Liver (tissue), 9 donors: ENCODE measurements around the gene AHDC1. TPM values are rescaled to one million over a fixed set of nuclear protein-coding genes. Genes with fewer than 3 reads are reported as not detected.

Experiments used
- DNase-seq: peaks from one replicate; pipeline ENCODE4 v3.0.0-alpha.2; 2017; ENCODE audit warnings: low spot score
- H3K27ac ChIP-seq, 2 donors: one replicate each; pipeline ENCODE4 v1.7.0; 2013; ENCODE audit warnings: inconsistent platforms in 2 of 2, low read length in 2 of 2, control low read depth in 1 of 2, low read depth in 1 of 2, mild to moderate bottlenecking in 1 of 2
- H3K27me3 ChIP-seq, 4 donors: one replicate each; pipeline versions ENCODE4 v1.6.1 to v1.7.0; 2013; ENCODE audit warnings: low read length in 3 of 4, inconsistent platforms in 1 of 4, mild to moderate bottlenecking in 1 of 4, moderate library complexity in 1 of 4; ENCODE audit not compliant: control insufficient read depth in 4 of 4, insufficient read depth in 4 of 4
- H3K36me3 ChIP-seq, 4 donors: one replicate each; pipeline versions ENCODE4 v1.6.1 to v1.7.0; 2013; ENCODE audit warnings: low read length in 3 of 4, mild to moderate bottlenecking in 3 of 4, low read depth in 1 of 4, moderate library complexity in 1 of 4; ENCODE audit not compliant: control insufficient read depth in 4 of 4, insufficient read depth in 3 of 4
- H3K4me1 ChIP-seq, 4 donors: one replicate each; pipeline versions ENCODE4 v1.6.1 to v1.7.0; 2013; ENCODE audit warnings: low read length in 3 of 4, mild to moderate bottlenecking in 3 of 4, moderate library complexity in 1 of 4; ENCODE audit not compliant: control insufficient read depth in 4 of 4, insufficient read depth in 4 of 4
- H3K4me3 ChIP-seq, 3 donors: one replicate each; pipeline versions ENCODE4 v1.6.1 to v1.7.0; 2013; ENCODE audit warnings: low read length in 3 of 3, control low read depth in 1 of 3, low read depth in 1 of 3, mild to moderate bottlenecking in 1 of 3
- H3K9ac ChIP-seq, 2 donors: one replicate each; pipeline ENCODE4 v1.7.0; 2013; ENCODE audit warnings: low read length in 2 of 2, mild to moderate bottlenecking in 2 of 2, moderate library complexity in 2 of 2, control low read depth in 1 of 2, low read depth in 1 of 2
- H3K9me3 ChIP-seq, 4 donors: one replicate each; pipeline versions ENCODE4 v1.6.1 to v1.7.0; 2013; ENCODE audit warnings: low read length in 3 of 4; ENCODE audit not compliant: control insufficient read depth in 4 of 4
- ATF3 ChIP-seq: IDR thresholded peaks from 2 replicates; pipeline ENCODE4 v1.6.1; 2016; ENCODE audit warnings: antibody characterized with exemption
- FOXA1 ChIP-seq: IDR thresholded peaks from 2 replicates; pipeline ENCODE4 v1.6.1; 2016; ENCODE audit warnings: antibody characterized with exemption
- FOXA2 ChIP-seq: IDR thresholded peaks from 2 replicates; pipeline ENCODE4 v1.6.1; 2016; ENCODE audit warnings: antibody characterized with exemption
- GABPA ChIP-seq, 2 donors: IDR thresholded peaks in 1 of 2; conservative IDR thresholded peaks in 1 of 2; 2 replicates each; pipeline ENCODE4 v1.6.1; 2016; ENCODE audit warnings: antibody characterized with exemption in 2 of 2, mild to moderate bottlenecking in 1 of 2, moderate library complexity in 1 of 2
- HNF4A ChIP-seq, 2 donors: conservative IDR thresholded peaks; 2 replicates each; pipeline ENCODE4 v1.6.1; 2016; ENCODE audit warnings: antibody characterized with exemption in 2 of 2, mild to moderate bottlenecking in 2 of 2
- HNF4G ChIP-seq: IDR thresholded peaks from 2 replicates; pipeline ENCODE4 v1.6.1; 2016; ENCODE audit warnings: antibody characterized with exemption
- JUND ChIP-seq, 2 donors: IDR thresholded peaks; 2 replicates each; pipeline ENCODE4 v1.6.1; 2016; ENCODE audit warnings: antibody characterized with exemption in 2 of 2
- NR2F2 ChIP-seq: IDR thresholded peaks from 2 replicates; pipeline ENCODE4 v1.6.1; 2016; ENCODE audit warnings: antibody characterized with exemption
- RAD21 ChIP-seq, 2 donors: IDR thresholded peaks; 2 replicates each; pipeline ENCODE4 v1.6.1; 2016; ENCODE audit warnings: antibody characterized with exemption in 2 of 2, mild to moderate bottlenecking in 2 of 2
- TAF1 ChIP-seq: conservative IDR thresholded peaks from 2 replicates; pipeline ENCODE4 v1.6.1; 2016; ENCODE audit warnings: antibody characterized with exemption, mild to moderate bottlenecking
- YY1 ChIP-seq: IDR thresholded peaks from 2 replicates; pipeline ENCODE4 v1.6.1; 2016; ENCODE audit warnings: antibody characterized with exemption, mild to moderate bottlenecking
- ZBTB33 ChIP-seq: IDR thresholded peaks from 2 replicates; pipeline ENCODE4 v1.6.1; 2016; ENCODE audit warnings: antibody characterized with exemption
- WGBS: extraction: QIAGEN DNeasy Blood & Tissue Kit; methylation state at CpG from one replicate; pipeline ENCODE4 v1.1.7; 2013; 5-methylcytosine and 5-hydroxymethylcytosine counted together
- polyA plus RNA-seq, 2 donors: library from polyadenylated mRNA; stranded (reverse) in 1 of 2; unstranded in 1 of 2; fragments of 200-250 nt in 1 of 2; fragments of >200 nt in 1 of 2; fragmentation: Nextera tagmentation in 1 of 2; extraction: Ambion mirVana in 1 of 2; gene quantifications; one replicate each; pipeline versions ENCODE4 v1.2.1 to v1.2.3, GENCODE V29; 2013 to 2015
- total RNA-seq, 2 donors: library from RNA; depleted of rRNA; stranded (reverse); fragments of >200 nt; gene quantifications; one replicate each; pipeline ENCODE4 v1.2.3, GENCODE V29; 2014
- TF ChIP-seq, protein P1 (sequence below): fragments of 150-350 bp; IDR thresholded peaks from 2 replicates; pipeline ENCODE4 v1.5.1; 2017; ENCODE audit warnings: improper control_type of control experiment, low read depth, low read length; ENCODE audit not compliant: missing input control
- TF ChIP-seq, protein P2 (sequence below): IDR thresholded peaks from 2 replicates; pipeline ENCODE4 v1.6.1; 2016; ENCODE audit warnings: antibody characterized with exemption, mild to moderate bottlenecking
- TF ChIP-seq, protein P3 (sequence below): IDR thresholded peaks from 2 replicates; pipeline ENCODE4 v1.6.1; 2016; ENCODE audit warnings: antibody characterized with exemption
- donor health status: healthy.
- donor health status: healthy.
- donor health status: healthy.
- donor health status: healthy.
- donor health status: healthy.

AHDC1 gene
- total and polyA plus RNA-seq, 4 donors = 2.4 to 6.5 (median 5.5) TPM

DNA sequence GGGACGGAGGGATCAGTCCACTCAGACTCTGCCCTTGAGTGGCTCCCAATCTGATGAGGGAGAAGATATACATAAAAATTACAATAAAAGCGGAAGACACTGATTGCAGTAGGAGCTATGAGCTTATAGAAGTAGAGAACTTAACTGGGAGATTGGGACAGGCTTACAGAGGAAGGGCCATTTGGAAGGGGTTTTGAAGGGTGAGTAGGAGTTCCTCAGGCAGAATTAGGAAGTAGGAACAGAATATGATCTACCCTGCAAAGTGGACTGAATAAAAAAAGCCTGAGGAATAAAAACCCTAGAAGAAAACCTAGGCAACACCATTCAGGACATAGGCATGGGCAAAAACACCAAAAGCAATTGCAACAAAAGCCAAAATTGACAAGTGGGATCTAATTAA lies 104.8 kb downstream of the AHDC1 start:
- 95% methylated on average over 2 of the region's 2 CpGs for WGBS
- no peak for TF ChIP-seq JUND (IDR thresholded peaks at IDR 0.05)
- no peak overlapping the region for H3K9ac ChIP-seq
- H3K9me3 ChIP-seq = no peaks in the 10 kb centered on the region
- no peaks in the 10 kb centered on the region for H3K27me3 ChIP-seq
- H3K4me3 ChIP-seq = no peak overlapping the region
- no peaks in the 10 kb centered on the region for H3K36me3 ChIP-seq
- no peak overlapping the region for H3K27ac ChIP-seq
- no peak for DNase-seq
- H3K4me1 ChIP-seq = no peaks in the 10 kb centered on the region

DNA sequence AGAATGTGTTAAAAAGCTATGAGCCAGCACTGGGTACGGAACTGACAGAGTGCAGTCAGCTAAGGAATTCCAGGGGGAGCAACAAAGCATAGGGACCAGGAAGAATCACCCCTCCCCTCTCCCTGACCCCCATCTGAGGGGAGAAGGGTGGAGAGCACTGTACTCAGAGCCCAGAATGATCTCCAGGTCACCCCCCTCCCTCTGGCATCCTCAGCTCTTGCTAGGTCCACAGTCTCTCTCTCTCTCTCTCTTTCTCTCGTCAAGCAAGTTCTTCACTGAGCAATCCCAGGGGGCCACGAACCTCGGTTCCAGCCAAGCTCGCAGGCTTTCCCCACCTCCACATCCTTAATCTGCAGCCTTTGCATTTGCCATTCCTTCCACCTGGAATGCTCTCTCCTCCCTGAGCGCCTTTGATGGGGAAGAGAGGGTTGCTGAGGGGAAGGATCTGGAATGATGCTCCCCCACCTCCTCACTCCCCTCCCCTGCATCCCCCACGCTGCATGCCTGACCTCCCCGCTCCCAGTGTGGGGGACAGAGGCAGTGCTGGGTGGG lies 107.3 kb downstream of the AHDC1 start:
- no peak overlapping the region for H3K9ac ChIP-seq
- DNase-seq = no peak
- no peak for TF ChIP-seq RAD21 (IDR thresholded peaks at IDR 0.05)
- TF ChIP-seq FOXA2 = no peak
- no peak for TF ChIP-seq GABPA (IDR thresholded peaks at IDR 0.05 in 1 of 2, conservative IDR thresholded peaks at IDR 0.05 in 1 of 2)
- no peak for TF ChIP-seq TAF1
- TF ChIP-seq YY1 = no peak
- TF ChIP-seq, protein P1, sequence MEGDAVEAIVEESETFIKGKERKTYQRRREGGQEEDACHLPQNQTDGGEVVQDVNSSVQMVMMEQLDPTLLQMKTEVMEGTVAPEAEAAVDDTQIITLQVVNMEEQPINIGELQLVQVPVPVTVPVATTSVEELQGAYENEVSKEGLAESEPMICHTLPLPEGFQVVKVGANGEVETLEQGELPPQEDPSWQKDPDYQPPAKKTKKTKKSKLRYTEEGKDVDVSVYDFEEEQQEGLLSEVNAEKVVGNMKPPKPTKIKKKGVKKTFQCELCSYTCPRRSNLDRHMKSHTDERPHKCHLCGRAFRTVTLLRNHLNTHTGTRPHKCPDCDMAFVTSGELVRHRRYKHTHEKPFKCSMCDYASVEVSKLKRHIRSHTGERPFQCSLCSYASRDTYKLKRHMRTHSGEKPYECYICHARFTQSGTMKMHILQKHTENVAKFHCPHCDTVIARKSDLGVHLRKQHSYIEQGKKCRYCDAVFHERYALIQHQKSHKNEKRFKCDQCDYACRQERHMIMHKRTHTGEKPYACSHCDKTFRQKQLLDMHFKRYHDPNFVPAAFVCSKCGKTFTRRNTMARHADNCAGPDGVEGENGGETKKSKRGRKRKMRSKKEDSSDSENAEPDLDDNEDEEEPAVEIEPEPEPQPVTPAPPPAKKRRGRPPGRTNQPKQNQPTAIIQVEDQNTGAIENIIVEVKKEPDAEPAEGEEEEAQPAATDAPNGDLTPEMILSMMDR = no peak
- no peak for TF ChIP-seq FOXA1
- TF ChIP-seq, protein P2, sequence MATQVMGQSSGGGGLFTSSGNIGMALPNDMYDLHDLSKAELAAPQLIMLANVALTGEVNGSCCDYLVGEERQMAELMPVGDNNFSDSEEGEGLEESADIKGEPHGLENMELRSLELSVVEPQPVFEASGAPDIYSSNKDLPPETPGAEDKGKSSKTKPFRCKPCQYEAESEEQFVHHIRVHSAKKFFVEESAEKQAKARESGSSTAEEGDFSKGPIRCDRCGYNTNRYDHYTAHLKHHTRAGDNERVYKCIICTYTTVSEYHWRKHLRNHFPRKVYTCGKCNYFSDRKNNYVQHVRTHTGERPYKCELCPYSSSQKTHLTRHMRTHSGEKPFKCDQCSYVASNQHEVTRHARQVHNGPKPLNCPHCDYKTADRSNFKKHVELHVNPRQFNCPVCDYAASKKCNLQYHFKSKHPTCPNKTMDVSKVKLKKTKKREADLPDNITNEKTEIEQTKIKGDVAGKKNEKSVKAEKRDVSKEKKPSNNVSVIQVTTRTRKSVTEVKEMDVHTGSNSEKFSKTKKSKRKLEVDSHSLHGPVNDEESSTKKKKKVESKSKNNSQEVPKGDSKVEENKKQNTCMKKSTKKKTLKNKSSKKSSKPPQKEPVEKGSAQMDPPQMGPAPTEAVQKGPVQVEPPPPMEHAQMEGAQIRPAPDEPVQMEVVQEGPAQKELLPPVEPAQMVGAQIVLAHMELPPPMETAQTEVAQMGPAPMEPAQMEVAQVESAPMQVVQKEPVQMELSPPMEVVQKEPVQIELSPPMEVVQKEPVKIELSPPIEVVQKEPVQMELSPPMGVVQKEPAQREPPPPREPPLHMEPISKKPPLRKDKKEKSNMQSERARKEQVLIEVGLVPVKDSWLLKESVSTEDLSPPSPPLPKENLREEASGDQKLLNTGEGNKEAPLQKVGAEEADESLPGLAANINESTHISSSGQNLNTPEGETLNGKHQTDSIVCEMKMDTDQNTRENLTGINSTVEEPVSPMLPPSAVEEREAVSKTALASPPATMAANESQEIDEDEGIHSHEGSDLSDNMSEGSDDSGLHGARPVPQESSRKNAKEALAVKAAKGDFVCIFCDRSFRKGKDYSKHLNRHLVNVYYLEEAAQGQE = no peak
- no peak for TF ChIP-seq HNF4A (conservative IDR thresholded peaks at IDR 0.05)
- TF ChIP-seq HNF4G = no peak
- TF ChIP-seq, protein P3, sequence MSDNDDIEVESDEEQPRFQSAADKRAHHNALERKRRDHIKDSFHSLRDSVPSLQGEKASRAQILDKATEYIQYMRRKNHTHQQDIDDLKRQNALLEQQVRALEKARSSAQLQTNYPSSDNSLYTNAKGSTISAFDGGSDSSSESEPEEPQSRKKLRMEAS = no peak
- no peaks in the 10 kb centered on the region for H3K36me3 ChIP-seq
- no peaks in the 10 kb centered on the region for H3K9me3 ChIP-seq
- no peaks in the 10 kb centered on the region for H3K27me3 ChIP-seq
- H3K27ac ChIP-seq = no peak overlapping the region
- 42% methylated on average over 8 of the region's 8 CpGs for WGBS
- no peaks in the 10 kb centered on the region for H3K4me1 ChIP-seq
- no peak overlapping the region for H3K4me3 ChIP-seq

DNA sequence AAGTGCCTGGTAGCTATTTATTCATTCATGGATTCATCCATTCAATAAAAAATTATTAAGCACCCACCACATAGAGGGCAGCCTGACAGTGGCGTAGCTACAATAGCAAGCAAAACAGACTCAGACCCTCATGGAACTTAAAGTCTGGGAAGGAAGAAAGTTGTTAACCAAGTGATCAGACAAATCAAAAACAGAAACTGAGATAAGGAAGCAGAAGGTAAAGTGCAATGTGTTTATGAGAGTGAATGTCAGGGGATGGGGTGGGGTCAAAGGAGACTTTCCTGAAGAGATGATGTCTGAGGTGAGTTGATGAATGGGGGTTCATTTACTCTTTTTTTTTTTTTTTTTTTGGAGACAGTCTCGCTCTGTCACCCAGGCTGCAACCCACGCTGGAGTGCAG lies 111.1 kb downstream of the AHDC1 start:
- no peaks in the 10 kb centered on the region for H3K27me3 ChIP-seq
- no peak overlapping the region for H3K9ac ChIP-seq
- H3K27ac ChIP-seq = no peak overlapping the region
- 93% methylated on average over 3 of the region's 3 CpGs for WGBS
- no peak for DNase-seq
- H3K9me3 ChIP-seq = no peaks in the 10 kb centered on the region
- H3K4me3 ChIP-seq = no peak overlapping the region
- H3K4me1 ChIP-seq = peaks cover 0 to 10% (median 8%) of the 10 kb centered on the region in 4 donors
- H3K36me3 ChIP-seq = no peaks in the 10 kb centered on the region
- TF ChIP-seq ZBTB33 (no peak), ATF3 (no peak), NR2F2 (no peak), RAD21 (IDR thresholded peaks at IDR 0.05) (no peak), FOXA1 (no peak), JUND (IDR thresholded peaks at IDR 0.05) (no peak), TAF1 (no peak), HNF4G (no peak), GABPA (IDR thresholded peaks at IDR 0.05 in 1 of 2, conservative IDR thresholded peaks at IDR 0.05 in 1 of 2) (no peak), YY1 (no peak)
- TF ChIP-seq, protein P1 = no peak
